Stomach (tissue), 4 donors: ENCODE data around the gene CCDC83.

ENCODE experiments used
- POLR2A ChIP-seq, 4 donors: fragments of 450-650 bp; IDR thresholded peaks; one replicate each; pipeline ENCODE4 v1.6.1; 2016; ENCODE audit warnings: antibody characterized with exemption in 4 of 4, control low read depth in 2 of 4, mild to moderate bottlenecking in 1 of 4, moderate library complexity in 1 of 4
- POLR2AphosphoS5 ChIP-seq, 3 donors: sonication (generic); formaldehyde crosslinking; IDR thresholded peaks; one replicate each; pipeline ENCODE4 v1.6.1; 2016; ENCODE audit warnings: antibody characterized with exemption in 3 of 3
- TF ChIP-seq, protein P1 (sequence below), 7 experiments: fragments of 450-650 bp in 4 of 7; fragments of 200-600 bp in 3 of 7; sonication (generic) in 3 of 7; IDR thresholded peaks; one replicate each; pipeline ENCODE4 v1.5.1; 2016 to 2019; ENCODE audit warnings: antibody characterized with exemption in 7 of 7, control low read depth in 2 of 7, mild to moderate bottlenecking in 1 of 7

DNA sequence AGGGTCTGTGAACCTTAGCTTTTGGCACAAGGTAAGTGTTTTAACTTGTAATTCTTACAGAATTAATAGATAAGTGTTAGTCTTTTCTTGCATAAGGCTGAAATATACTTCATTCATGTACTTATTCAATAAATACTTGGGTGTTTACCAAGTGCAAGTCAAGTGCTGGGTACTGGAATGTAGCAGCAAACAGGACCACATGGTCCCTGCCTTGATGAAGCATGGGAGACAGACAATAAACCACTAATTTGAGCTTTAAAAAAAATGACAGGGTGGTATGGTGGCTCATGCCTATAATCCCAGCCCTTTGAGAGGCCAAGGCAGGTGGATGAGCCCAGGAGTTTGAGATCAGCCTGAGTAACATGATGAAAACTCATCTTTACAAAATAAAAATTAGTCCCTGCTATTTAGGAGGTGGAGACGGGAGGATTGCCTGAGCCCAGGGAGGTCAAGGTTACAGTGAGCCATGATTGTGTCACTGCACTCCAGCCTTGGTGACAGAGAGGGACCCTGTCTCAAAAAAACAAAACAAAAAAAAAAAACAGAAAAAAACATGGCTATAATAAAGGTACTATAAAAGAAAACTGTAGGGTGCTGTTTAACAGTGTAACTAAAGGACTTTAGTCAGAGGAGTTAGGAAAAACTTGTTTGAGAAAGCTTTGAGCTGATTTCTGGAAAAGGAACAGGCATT is 11.1 kb downstream of the CCDC83 start:
- no peak for TF ChIP-seq POLR2AphosphoS5 (IDR thresholded peaks at IDR 0.05)
- TF ChIP-seq, protein P1, sequence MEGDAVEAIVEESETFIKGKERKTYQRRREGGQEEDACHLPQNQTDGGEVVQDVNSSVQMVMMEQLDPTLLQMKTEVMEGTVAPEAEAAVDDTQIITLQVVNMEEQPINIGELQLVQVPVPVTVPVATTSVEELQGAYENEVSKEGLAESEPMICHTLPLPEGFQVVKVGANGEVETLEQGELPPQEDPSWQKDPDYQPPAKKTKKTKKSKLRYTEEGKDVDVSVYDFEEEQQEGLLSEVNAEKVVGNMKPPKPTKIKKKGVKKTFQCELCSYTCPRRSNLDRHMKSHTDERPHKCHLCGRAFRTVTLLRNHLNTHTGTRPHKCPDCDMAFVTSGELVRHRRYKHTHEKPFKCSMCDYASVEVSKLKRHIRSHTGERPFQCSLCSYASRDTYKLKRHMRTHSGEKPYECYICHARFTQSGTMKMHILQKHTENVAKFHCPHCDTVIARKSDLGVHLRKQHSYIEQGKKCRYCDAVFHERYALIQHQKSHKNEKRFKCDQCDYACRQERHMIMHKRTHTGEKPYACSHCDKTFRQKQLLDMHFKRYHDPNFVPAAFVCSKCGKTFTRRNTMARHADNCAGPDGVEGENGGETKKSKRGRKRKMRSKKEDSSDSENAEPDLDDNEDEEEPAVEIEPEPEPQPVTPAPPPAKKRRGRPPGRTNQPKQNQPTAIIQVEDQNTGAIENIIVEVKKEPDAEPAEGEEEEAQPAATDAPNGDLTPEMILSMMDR (IDR thresholded peaks at IDR 0.05), result no peak
- TF ChIP-seq POLR2A (IDR thresholded peaks at IDR 0.05), result no peak
